HepG2 (cell line): ENCODE measurements around the gene FAM236B. TPM values are rescaled to one million over a fixed set of nuclear protein-coding genes. Genes with fewer than 3 reads are reported as not detected.
"Not testable (repeated sequence)": the region's sequence is repeated elsewhere in the genome, so short reads cannot be mapped to it uniquely, and the experiment has no call there.

Experiments
- ATAC-seq: fragments of 200-7000 bp; cut with Tn5 transposase; 3 replicates; pipeline ENCODE4 v1.9.1; 2020; ENCODE audit warnings: mild to moderate bottlenecking, moderate library complexity
- BruUV-seq: library from RNA; stranded (reverse); fragments of 400-500 nt; replicated peaks from 2 replicates; lab custom pipeline; 2021; lab: Mats Ljungman, UMichigan
- CTCF ChIA-PET: fragments of 300-600 bp; formaldehyde crosslinking; extraction: SDS; loops from one replicate; lab custom pipeline; 2021; ENCODE audit warnings: low total read pairs, inconsistent platforms, low intra/inter-chr PET ratio; lab: Yijun Ruan, JAX
- POLR2A ChIA-PET: fragments of 350-600 bp; sonication (Branson Sonifier 250); formaldehyde crosslinking; loops from one replicate; lab custom pipeline; 2020; ENCODE audit warnings: antibody characterized with exemption, inconsistent platforms; lab: Yijun Ruan, JAX
- DNase-seq: peaks from one replicate; pipeline ENCODE4 v3.0.0-alpha.2; 2015; ENCODE audit warnings: low spot score
- FAIRE-seq: peaks from 3 replicates; lab custom pipeline; 2011; peaks lifted over from hg19 to GRCh38; lab: Jason Lieb, UNC
- H2AFZ ChIP-seq: one replicate; pipeline ENCODE4 v1.6.1; 2011; ENCODE audit warnings: low read length, inconsistent platforms
- H3K27ac ChIP-seq: fragments of 300-600 bp; 3 replicates; pipeline ENCODE4 v1.8.0; 2011; ENCODE audit warnings: mixed run types, mild to moderate bottlenecking, mixed read lengths, low read length, inconsistent platforms; ENCODE audit not compliant: insufficient read depth; ENCODE audit errors: extremely low read length
- H3K27me3 ChIP-seq, 2 experiments: fragments of 200-600 bp in 1 of 2; 2 replicates in 1 of 2; 3 replicates in 1 of 2; pipeline versions ENCODE4 v1.6.0 to v1.8.0; 2011; ENCODE audit warnings: low read length in 2 of 2, mild to moderate bottlenecking in 2 of 2, moderate library complexity in 2 of 2, inconsistent platforms in 1 of 2; ENCODE audit not compliant: insufficient read depth in 2 of 2, control insufficient read depth in 1 of 2
- H3K36me3 ChIP-seq, 2 experiments: fragments of 200-600 bp in 1 of 2; replicated peaks in 1 of 2; 2 replicates in 1 of 2; 3 replicates in 1 of 2; pipeline versions ENCODE4 v1.5.1 to v1.8.0; 2011; ENCODE audit warnings: low read length in 2 of 2, inconsistent platforms in 1 of 2; ENCODE audit not compliant: insufficient read depth in 2 of 2, control insufficient read depth in 1 of 2
- H3K4me1 ChIP-seq: 2 replicates; pipeline ENCODE4 v1.5.1; 2012; ENCODE audit warnings: low read length, inconsistent platforms; ENCODE audit not compliant: insufficient read depth
- H3K4me2 ChIP-seq: 2 replicates; pipeline ENCODE4 v1.6.0; 2011; ENCODE audit warnings: low read depth, low read length, inconsistent platforms
- H3K4me3 ChIP-seq, 3 experiments: fragments of 200-600 bp in 1 of 3; sonication (generic), shearing (Covaris generic) in 1 of 3; replicated peaks in 1 of 3; 2 replicates each; pipeline ENCODE4 v1.5.1; 2011 to 2016; ENCODE audit warnings: low read length in 3 of 3, inconsistent platforms in 2 of 3, low read depth in 2 of 3, mild to moderate bottlenecking in 2 of 3, control low read depth in 1 of 3, mixed read lengths in 1 of 3; ENCODE audit not compliant: insufficient read depth in 1 of 3
- H3K79me2 ChIP-seq: one replicate; pipeline ENCODE4 v1.6.1; 2011; ENCODE audit warnings: low read length, inconsistent platforms; ENCODE audit not compliant: insufficient read depth
- H3K9ac ChIP-seq: 2 replicates; pipeline ENCODE4 v1.6.0; 2011; ENCODE audit warnings: mild to moderate bottlenecking, low read depth, low read length, inconsistent platforms; ENCODE audit not compliant: insufficient read depth
- H3K9me3 ChIP-seq: 2 replicates; pipeline ENCODE4 v1.5.1; 2012; ENCODE audit warnings: mild to moderate bottlenecking, low read length
- H4K20me1 ChIP-seq: 2 replicates; pipeline ENCODE4 v1.6.0; 2011; ENCODE audit warnings: inconsistent platforms, mild to moderate bottlenecking, low read length, moderate library complexity; ENCODE audit not compliant: insufficient read depth
- WGBS: methylation state at CpG from one replicate; pipeline ENCODE4 v1.1.6; 2017; ENCODE audit warnings: low lambda C conversion rate; 5-methylcytosine and 5-hydroxymethylcytosine counted together
- in situ Hi-C: cut with HindIII; loops from 2 replicates; pipeline ENCODE4 v1.10.0; 2017; ENCODE audit warnings: low pct_unique_long_range_greater_than_20kb; ENCODE audit not compliant: extremely low pct_ligation_motif_present
- intact Hi-C: fragments of 100-400 bp; cut with micrococcal nuclease; formaldehyde crosslinking; loops from one replicate; pipeline ENCODE4 v1.10.0; 2022; ENCODE audit not compliant: unreplicated experiment
- polyA plus RNA-seq, 8 experiments: library from polyadenylated mRNA; depleted of rRNA in 3 of 8; stranded (reverse) in 7 of 8; unstranded in 1 of 8; fragments of >200 nt; fragmentation: Illumina TruSeq in 4 of 8; extraction: Trizol in 4 of 8; gene quantifications; 2 replicates each; pipeline versions ENCODE4 v1.2.1 to v1.2.3, GENCODE V29; 2011 to 2016; ENCODE audit warnings: low read depth in 4 of 8, missing spikeins in 1 of 8, mixed read lengths in 1 of 8; ENCODE audit not compliant: insufficient read depth in 1 of 8
- total RNA-seq, 5 experiments: library from RNA; depleted of rRNA; stranded (reverse); fragments of >200 nt; fragmentation: Illumina TruSeq; extraction: Trizol; gene quantifications; 2 replicates each; pipeline ENCODE4 v1.2.3, GENCODE V29; 2016; ENCODE audit warnings: low read depth in 1 of 5

FAM236B gene
- total and polyA plus RNA-seq, 2 of the 13 experiments (the other 11 are each of a cell fraction or from before 2014, with no cell fraction given) = not detected

- ATAC-seq, H3K36me3 ChIP-seq, intact Hi-C loops, in situ Hi-C loops, POLR2A ChIA-PET, H4K20me1 ChIP-seq, H3K9me3 ChIP-seq, H3K4me2 ChIP-seq, BruUV-seq, H3K79me2 ChIP-seq, H3K4me1 ChIP-seq, H3K27ac ChIP-seq, H3K4me3 ChIP-seq, H3K9ac ChIP-seq, FAIRE-seq, DNase-seq, H3K27me3 ChIP-seq, H2AFZ ChIP-seq, CTCF ChIA-PET: not testable (repeated sequence)
- WGBS = no CpG with 5 or more reads among the region's 3 CpGs
Observed at GRCh38 chrX:72790390-72790789, 7.9 kb upstream of the FAM236B start.

- intact Hi-C loops, H3K4me1 ChIP-seq, H3K9ac ChIP-seq, H4K20me1 ChIP-seq, DNase-seq, BruUV-seq, H3K4me3 ChIP-seq, H3K4me2 ChIP-seq, H2AFZ ChIP-seq, H3K27me3 ChIP-seq, H3K27ac ChIP-seq, H3K79me2 ChIP-seq, H3K9me3 ChIP-seq, H3K36me3 ChIP-seq, CTCF ChIA-PET, FAIRE-seq, in situ Hi-C loops, POLR2A ChIA-PET: not testable (repeated sequence)
- no CpG with 5 or more reads among the region's 1 CpG for WGBS
- ATAC-seq = peak; percentile 62
Observed at GRCh38 chrX:72788142-72788541, 5.7 kb upstream of the FAM236B start.

DNA sequence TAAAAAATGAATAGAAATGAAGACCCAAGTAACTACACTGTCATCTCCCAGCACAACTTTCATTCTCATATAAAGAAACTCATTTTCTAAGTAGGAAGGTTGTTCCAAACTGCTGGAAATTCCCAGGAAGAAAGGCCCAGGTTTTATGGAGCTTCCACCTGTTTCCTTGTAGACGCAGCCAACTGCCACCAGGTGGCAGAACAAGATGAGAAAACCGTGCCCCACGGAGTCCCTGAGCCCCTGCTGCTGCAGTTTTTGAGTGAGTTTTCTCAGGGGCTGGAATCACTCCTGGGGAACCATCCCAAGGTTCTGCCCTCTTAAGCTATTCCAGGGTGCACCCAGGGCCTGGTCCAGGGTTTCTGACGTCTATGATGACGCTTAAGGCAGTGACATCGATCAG lies 1.5 kb upstream of the FAM236B start:
- WGBS = no CpG with 5 or more reads among the region's 6 CpGs
- H2AFZ ChIP-seq, H4K20me1 ChIP-seq, H3K79me2 ChIP-seq, H3K4me1 ChIP-seq, H3K27ac ChIP-seq, H3K4me2 ChIP-seq, FAIRE-seq, DNase-seq, POLR2A ChIA-PET, H3K36me3 ChIP-seq, H3K4me3 ChIP-seq, H3K9ac ChIP-seq, CTCF ChIA-PET, intact Hi-C loops, in situ Hi-C loops, H3K9me3 ChIP-seq, H3K27me3 ChIP-seq, BruUV-seq: not testable (repeated sequence)
- ATAC-seq = peak; percentile 78

DNA sequence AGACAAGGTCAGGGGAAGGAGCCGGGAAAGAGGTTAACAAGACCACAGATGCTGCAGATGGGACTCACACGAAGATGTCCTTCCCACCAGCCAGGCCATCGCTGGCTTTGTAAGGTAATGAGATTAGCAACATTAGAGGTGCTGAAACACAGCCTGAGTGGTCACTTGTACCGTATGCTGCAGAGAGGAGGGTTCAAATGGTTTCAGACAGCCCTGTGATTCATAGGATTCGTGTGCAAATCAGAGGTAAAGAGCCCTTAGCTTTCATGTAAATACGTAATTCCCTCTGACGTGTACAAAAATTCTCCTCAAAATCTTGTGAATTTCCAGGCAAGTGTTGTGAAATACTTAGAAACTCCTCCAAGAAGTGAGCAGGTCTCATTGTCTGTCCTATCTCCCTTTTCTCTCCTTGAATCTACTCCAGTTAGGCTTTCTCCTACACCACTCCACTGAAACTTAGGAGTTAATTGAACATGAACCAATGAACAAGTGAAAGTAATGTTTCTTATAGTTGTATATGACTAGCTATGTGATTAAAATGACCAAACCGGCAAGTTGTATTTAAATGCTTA lies 991 bp upstream of the FAM236B start:
- POLR2A ChIA-PET, ATAC-seq, CTCF ChIA-PET, H3K4me1 ChIP-seq, H3K79me2 ChIP-seq, intact Hi-C loops, H3K4me2 ChIP-seq, BruUV-seq, H2AFZ ChIP-seq, H3K4me3 ChIP-seq, in situ Hi-C loops, DNase-seq, H3K27ac ChIP-seq, H3K9ac ChIP-seq, H3K9me3 ChIP-seq, H4K20me1 ChIP-seq, FAIRE-seq, H3K27me3 ChIP-seq, H3K36me3 ChIP-seq: not testable (repeated sequence)
- WGBS = no CpG with 5 or more reads among the region's 8 CpGs
